Stimulated activated naive B cell treated with anti-CD40 and anti-IgM and Interleukin-4, amounts not matched to agents 10 μg/mL and 1 μg/mL and 100 μg/mL, for 72 hours (primary cell): Measurements from ENCODE around the gene PGF.
A peak's percentile ranks its signal among the peaks of the same experiment; 100 is the strongest.

Source experiments
- ATAC-seq, 2 donors: fragments of 150-1000 bp; cut with Tn5 transposase; replicated peaks; 2 replicates each; pipeline ENCODE4 v1.10.0; 2021; ENCODE audit warnings: moderate library complexity in 1 of 2
- DNase-seq: peaks from one replicate; pipeline ENCODE4 v3.0.0; 2021
- H3K27ac Mint-ChIP-seq: one replicate; pipeline ENCODE4 v1.8.0; 2022; ENCODE audit warnings: mild to moderate bottlenecking, mixed read lengths
- H3K27me3 Mint-ChIP-seq, 2 donors: one replicate each; pipeline ENCODE4 v1.8.0; 2022; ENCODE audit warnings: mixed read lengths in 2 of 2
- H3K36me3 Mint-ChIP-seq, 2 donors: one replicate each; pipeline ENCODE4 v1.8.0; 2022; ENCODE audit warnings: mixed read lengths in 2 of 2, mild to moderate bottlenecking in 1 of 2
- H3K4me1 Mint-ChIP-seq, 2 donors: one replicate each; pipeline ENCODE4 v1.8.0; 2022; ENCODE audit warnings: mixed read lengths in 2 of 2, mild to moderate bottlenecking in 1 of 2
- H3K4me3 Mint-ChIP-seq, 2 donors: one replicate each; pipeline ENCODE4 v1.8.0; 2022; ENCODE audit warnings: mild to moderate bottlenecking in 2 of 2, mixed read lengths in 2 of 2, moderate library complexity in 1 of 2
- H3K9me3 Mint-ChIP-seq, 2 donors: one replicate each; pipeline ENCODE4 v1.8.0; 2022; ENCODE audit warnings: mixed read lengths in 2 of 2, mild to moderate bottlenecking in 1 of 2

The PGF gene

DNA sequence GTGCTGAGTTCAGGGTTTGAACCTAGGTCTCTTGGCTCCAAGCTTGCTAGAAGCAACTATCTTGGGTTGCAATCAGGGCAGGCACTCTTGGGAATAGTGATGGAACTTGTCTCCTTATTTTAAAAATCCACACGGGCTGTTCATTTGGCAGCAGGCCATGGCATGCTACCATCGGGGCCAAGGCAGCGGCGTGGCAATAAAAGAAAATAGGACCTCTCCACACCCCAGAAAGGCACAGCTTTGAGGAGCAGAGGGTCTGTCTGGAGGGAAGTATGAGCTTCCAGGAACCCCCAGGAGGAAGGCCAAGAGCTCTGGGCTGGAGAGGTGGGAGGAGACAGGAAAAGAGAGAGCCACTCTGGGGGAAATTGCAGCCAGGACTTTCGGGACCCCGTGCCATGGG is 47.7 kb downstream of the PGF start:
- Mint-ChIP-seq H3K27me3 (no peaks in the 10 kb centered on the region), H3K36me3 (peaks cover 17 to 43% of the 10 kb centered on the region in 2 donors), H3K4me3 (no peak overlapping the region), H3K4me1 (peaks cover 16 to 17% of the 10 kb centered on the region in 2 donors), H3K27ac (peak overlapping the region; percentile 86), H3K9me3 (no peaks in the 10 kb centered on the region)
- no peak for DNase-seq
- no peak for ATAC-seq

DNA sequence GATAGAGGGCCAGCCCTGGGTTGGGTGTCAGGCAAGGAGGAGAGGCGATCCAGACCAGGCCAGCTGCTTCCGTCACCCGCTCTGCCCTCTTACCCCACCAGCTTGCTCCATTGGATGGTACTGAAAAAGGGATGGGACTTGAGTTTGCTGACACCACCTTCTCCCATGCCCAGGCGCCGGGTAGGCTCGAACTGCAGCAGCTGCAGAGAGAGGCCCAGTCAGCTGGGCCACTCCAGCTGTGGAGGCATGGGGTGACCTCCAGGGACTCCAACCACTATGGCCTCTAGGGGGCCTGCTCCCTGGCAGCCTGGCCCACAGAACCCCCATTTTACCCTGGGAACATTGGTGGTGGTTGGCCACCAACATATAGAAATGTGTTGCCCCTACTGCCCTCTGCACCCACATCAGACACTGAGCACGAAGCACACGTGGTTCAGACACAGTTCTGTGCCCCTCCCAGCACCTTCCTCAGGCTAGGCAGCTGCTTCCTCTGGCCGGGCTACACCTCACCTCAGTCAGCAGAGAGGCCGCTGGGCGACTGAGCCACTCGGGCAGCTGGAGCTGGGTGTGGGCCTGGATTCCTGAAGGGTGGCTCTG is 48.4 kb downstream of the PGF start:
- ATAC-seq, result peak; percentile 18
- Mint-ChIP-seq H3K27me3 (no peaks in the 10 kb centered on the region), H3K4me3 (no peak overlapping the region), H3K27ac (peak overlapping the region; percentile 69), H3K9me3 (no peaks in the 10 kb centered on the region), H3K36me3 (peaks cover 20 to 47% of the 10 kb centered on the region in 2 donors), H3K4me1 (peaks cover 17 to 21% of the 10 kb centered on the region in 2 donors)
- no peak for DNase-seq

DNA sequence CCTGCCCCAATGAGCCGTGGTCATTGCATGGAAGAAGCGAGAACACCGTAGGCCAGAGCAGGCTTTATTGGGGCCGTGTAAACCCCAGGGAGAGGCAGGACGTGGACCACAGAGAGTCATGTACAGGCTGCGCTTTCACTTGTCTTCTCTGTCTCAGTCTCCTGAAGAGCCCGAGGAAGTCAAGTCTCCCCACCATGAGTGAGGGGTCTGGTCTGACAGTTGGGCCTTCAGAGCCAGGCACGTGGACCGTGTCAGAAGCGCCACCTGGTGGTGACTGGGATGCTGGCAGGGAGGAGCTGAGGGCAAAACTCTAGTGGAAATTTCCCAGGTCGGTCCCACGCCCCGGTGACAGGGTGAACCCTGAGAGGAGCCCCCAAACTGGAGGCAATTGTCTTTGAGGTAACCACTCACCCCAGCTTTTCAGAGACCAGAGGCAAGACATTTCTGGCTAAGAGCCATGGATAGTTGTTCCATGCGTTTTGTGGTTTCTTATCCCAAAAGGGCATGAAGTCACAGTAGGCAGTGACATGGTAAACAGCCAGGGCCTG is 49.7 kb downstream of the PGF start:
- Mint-ChIP-seq H3K4me1 (peaks cover 17 to 21% of the 10 kb centered on the region in 2 donors), H3K9me3 (no peaks in the 10 kb centered on the region), H3K36me3 (peaks cover 22 to 47% of the 10 kb centered on the region in 2 donors), H3K27ac (peak overlapping the region; percentile 79), H3K27me3 (no peaks in the 10 kb centered on the region), H3K4me3 (no peak overlapping the region)
- ATAC-seq, result peak; percentile 69 to 73
- DNase-seq, result peak; percentile 40

DNA sequence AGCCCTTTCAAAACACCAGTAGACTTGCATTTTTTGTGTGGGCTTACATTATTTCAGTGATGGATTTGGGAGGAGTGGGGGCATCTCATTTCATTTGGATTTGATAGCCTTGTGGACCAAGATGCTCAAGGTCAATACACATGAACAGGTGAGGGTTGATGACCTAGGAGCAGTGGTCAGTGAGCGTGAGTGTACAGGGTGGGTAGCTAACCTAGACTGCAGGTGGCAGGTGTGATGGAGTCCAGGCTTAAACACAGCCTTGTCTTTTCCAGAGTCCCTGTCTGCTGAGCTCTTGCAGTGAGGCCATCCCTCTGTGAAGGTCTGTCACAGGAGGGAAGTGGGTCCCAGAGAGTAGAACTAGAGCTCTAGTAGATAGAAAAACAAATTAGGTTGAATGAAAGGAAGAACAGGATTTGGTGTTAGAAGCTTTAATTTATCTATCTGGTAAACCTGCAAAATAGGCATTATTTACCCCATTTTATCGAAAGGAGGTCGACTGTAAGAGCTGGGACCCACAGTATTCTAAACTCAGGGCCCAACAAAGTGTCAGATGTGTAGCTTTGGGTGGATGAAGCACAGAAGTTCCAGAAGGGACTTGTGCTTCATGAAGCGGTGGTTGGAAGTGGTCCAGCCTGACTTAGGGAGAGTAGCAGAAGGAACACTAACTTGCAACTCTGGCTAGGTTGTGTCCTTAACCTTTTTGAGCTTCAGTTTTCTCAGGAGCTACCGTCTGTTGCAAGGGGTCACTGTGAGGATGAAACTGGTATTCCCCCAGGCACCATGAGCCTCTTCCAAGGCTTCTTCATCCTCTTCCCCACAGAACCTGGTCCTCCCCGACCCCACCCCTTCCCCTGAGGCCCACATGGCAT is 50.5 kb downstream of the PGF start:
- Mint-ChIP-seq H3K4me3 (no peak overlapping the region), H3K27ac (peak overlapping the region; percentile 79), H3K4me1 (peaks cover 17 to 21% of the 10 kb centered on the region in 2 donors), H3K27me3 (no peaks in the 10 kb centered on the region), H3K9me3 (no peaks in the 10 kb centered on the region), H3K36me3 (peaks cover 30 to 54% of the 10 kb centered on the region in 2 donors)
- no peak for DNase-seq
- no peak for ATAC-seq

DNA sequence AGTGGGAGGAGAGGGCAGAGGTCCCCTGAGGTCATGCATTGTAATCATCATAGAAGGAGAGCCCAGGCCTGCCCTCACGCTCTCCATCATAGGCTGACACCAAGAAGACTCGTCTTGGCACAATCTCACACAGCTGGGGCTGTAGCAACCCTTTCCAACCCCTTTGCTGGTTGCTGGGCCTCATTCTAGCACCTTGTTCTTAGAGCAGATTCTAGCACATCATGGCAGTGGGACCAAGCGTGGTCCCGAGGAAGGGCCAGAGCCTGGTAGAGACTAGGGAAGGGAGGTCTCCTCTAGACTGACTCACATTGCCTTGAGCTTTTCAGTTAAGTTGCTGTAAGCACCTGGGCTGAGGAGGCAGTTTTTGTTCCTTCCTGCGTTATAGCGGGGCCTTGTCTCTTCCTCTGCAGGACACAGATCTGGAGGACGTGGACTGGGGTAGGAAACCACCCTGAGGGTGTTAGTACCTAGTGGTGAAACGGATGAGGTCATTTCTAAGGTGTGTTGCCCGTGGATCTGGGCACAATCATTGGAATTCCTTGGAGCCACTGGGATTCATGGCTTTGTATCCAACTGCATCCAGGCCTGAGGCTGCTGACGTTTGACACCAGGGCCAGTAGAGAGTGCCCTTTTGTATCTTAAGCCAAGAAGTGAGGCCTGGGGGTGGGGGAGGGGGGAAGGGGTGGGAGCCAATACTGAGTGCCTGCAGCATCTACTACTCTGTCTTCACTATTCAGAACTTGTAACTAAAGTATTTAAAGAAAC is 52.3 kb downstream of the PGF start:
- no peak for DNase-seq
- Mint-ChIP-seq H3K4me1 (peaks cover 17 to 19% of the 10 kb centered on the region in 2 donors), H3K4me3 (no peak overlapping the region)

DNA sequence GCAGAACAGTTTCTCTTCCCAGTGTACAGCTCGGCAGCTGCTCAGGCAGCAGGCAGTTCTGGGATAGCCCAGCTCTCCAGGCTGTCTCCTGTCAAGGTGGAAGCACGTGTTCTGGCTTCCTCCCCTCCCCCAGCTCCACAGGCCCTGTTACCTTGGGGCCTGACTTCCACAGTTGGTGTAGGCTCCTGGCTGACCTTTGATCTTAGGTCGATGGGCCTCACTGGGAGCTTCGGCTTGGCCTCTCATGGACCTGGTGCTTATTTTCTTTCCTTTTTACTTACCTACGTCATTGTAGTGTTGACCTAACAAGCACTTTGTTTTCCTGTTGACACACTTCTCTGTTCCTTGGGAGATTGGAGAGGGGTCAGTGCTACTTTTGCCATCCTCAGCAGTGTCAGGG is 56.7 kb downstream of the PGF start:
- no peaks in the 10 kb centered on the region for H3K27me3 Mint-ChIP-seq
- ATAC-seq (no peak), DNase-seq (no peak)
- H3K27ac Mint-ChIP-seq, result peak overlapping the region; percentile 80
- H3K36me3 Mint-ChIP-seq, result peaks cover 54 to 72% of the 10 kb centered on the region in 2 donors
- no peaks in the 10 kb centered on the region for H3K9me3 Mint-ChIP-seq
- no peak overlapping the region for H3K4me3 Mint-ChIP-seq
- peaks cover 12 to 17% of the 10 kb centered on the region in 2 donors for H3K4me1 Mint-ChIP-seq

More for the DNA sequence above, 52.3 kb downstream of the PGF start:
- Mint-ChIP-seq H3K27me3 (no peaks in the 10 kb centered on the region), H3K27ac (peak overlapping the region; percentile 83), H3K9me3 (no peaks in the 10 kb centered on the region), H3K36me3 (peaks cover 42 to 65% of the 10 kb centered on the region in 2 donors)
- ATAC-seq, result no peak

DNA sequence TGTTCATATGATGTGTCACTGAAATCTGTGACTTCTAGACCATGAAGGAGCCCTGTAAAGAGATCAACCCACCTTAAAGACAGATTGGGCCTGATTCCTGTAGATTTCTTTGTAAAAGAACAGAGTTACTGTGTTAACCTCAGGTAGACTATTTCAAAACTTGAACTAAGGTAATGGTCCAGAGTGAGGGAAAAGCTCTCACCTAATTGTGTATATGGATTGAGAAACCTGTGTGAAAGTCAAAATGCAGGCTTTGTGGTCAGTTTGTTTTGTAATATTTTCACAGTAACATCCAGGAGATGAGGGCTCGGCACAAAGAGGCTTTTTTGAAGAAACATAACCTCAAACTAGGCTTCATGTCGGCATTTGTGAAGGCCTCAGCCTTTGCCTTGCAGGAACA is 57.3 kb downstream of the PGF start:
- Mint-ChIP-seq H3K27me3 (no peaks in the 10 kb centered on the region), H3K36me3 (peaks cover 58 to 74% of the 10 kb centered on the region in 2 donors), H3K27ac (no peak overlapping the region), H3K9me3 (no peaks in the 10 kb centered on the region), H3K4me3 (no peak overlapping the region), H3K4me1 (peaks cover 17 to 19% of the 10 kb centered on the region in 2 donors)
- ATAC-seq, result no peak
- DNase-seq, result no peak

DNA sequence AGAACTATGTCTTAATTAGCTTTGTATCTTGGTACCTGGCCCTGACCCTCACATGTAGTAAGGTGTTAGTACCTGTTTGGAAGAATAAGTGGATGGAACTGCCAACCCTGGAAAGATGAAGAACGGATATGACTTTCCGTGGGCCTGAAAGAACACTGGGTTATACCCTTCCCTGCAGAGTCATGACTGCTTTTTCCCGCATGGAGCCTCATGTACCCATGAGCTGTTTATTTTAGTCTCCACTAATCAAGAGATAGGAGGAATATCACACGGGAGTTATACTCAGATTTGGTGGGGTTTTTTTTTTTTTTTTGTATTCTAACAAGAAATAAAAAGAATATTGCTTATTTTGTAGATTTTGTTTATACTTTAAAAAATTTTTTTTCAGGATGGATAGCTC is 57.8 kb downstream of the PGF start:
- ATAC-seq, result no peak
- DNase-seq, result no peak
- peaks cover 58 to 74% of the 10 kb centered on the region in 2 donors for H3K36me3 Mint-ChIP-seq
- no peak overlapping the region for H3K4me3 Mint-ChIP-seq
- H3K27me3 Mint-ChIP-seq, result no peaks in the 10 kb centered on the region
- peaks cover 17 to 19% of the 10 kb centered on the region in 2 donors for H3K4me1 Mint-ChIP-seq
- no peaks in the 10 kb centered on the region for H3K9me3 Mint-ChIP-seq
- H3K27ac Mint-ChIP-seq, result peak overlapping the region; percentile 14

DNA sequence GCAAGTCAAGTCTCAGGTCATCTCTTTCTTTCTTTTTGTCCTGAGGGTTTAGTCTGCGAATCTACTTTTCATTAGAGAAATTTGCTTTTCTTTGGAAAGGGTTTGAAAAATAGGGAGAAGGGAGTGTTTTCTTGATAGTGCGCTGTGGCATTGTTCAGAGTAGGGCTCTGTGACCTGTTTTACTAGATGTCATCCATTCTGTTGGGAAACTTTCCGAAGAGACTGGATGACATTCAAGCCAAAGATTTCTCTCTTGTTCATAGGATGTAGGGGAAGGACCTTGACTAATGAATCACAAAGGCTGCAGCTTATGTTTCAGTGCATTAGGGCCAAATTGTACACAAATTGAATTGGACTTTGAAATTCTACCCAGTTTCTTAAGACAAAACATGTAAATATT is 59.0 kb downstream of the PGF start:
- H3K9me3 Mint-ChIP-seq, result no peaks in the 10 kb centered on the region
- H3K27me3 Mint-ChIP-seq, result no peaks in the 10 kb centered on the region
- H3K4me1 Mint-ChIP-seq, result peaks cover 21 to 26% of the 10 kb centered on the region in 2 donors
- H3K4me3 Mint-ChIP-seq, result no peak overlapping the region
- H3K27ac Mint-ChIP-seq, result no peak overlapping the region
- peaks cover 58 to 76% of the 10 kb centered on the region in 2 donors for H3K36me3 Mint-ChIP-seq
- ATAC-seq (no peak), DNase-seq (no peak)

DNA sequence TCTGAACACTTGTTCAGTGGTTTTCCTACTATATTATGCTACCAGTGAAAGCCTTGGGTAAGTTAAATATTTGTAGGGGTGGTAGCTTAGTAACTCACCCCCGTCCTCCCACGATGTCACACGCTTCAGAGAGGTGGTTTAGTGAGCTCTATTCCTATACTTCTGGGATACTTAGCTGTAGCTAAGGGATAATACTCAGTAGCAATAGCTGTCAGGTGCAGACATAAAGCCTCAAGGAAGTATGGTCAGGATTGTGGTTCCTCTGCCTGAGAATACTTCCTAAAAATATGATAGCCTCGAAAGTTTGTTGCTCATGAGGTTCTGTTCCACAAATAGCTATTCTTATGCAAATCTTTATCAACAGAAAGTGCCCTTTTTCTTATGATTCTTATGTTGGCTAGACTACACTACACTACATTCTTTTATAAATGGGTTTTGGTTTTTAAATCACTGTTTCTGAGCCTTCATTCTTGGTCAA is 61.7 kb downstream of the PGF start:
- Mint-ChIP-seq H3K27me3 (no peaks in the 10 kb centered on the region), H3K4me1 (peaks cover 23 to 26% of the 10 kb centered on the region in 2 donors), H3K27ac (peak overlapping the region; percentile 86), H3K4me3 (peak overlapping the region; percentile 31 to 56), H3K36me3 (peaks cover 51 to 63% of the 10 kb centered on the region in 2 donors), H3K9me3 (no peaks in the 10 kb centered on the region)
- DNase-seq (no peak), ATAC-seq (peak; percentile 60 to 73)

DNA sequence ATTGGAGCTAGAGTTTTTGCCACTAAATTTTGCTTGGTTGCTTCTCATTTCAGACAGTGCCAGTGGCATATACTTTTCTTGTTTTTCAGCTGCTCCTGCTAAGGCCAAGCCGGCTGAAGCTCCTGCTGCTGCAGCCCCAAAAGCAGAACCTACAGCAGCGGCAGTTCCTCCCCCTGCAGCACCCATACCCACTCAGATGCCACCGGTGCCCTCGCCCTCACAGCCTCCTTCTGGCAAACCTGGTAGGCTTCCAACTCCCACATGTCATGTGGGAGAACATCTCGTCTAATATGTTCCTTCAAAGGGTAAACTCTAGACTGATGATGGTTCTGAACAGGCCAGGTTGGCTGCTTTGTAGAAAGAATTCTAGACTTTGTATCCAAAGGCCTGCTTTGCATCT is 62.7 kb downstream of the PGF start:
- no peak for DNase-seq
- Mint-ChIP-seq H3K27me3 (no peaks in the 10 kb centered on the region), H3K4me3 (peak overlapping the region in 1 of 2 donors; percentile 2), H3K9me3 (no peaks in the 10 kb centered on the region), H3K27ac (peak overlapping the region; percentile 65), H3K36me3 (peaks cover 49 to 54% of the 10 kb centered on the region in 2 donors), H3K4me1 (peaks cover 24 to 26% of the 10 kb centered on the region in 2 donors)
- peak; percentile 47 to 57 for ATAC-seq

DNA sequence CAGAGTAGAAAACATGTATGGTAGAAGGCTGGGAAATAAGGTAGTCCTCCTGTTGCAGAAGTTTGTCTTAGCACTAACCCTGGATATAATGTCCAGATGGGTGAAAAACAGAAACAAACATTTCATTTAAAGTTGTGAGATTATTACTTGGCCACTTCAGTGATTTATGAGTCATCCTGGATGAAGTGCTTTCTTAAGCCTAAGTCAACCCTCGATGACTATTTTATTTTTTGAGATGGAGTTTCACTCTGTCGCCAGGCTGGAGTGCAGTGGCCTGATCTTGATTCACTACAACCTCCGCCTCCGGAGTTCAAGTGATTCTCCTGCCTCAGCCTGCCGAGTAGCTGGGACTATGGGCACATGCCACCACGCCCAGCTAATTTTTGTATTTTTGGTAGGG is 63.5 kb downstream of the PGF start:
- Mint-ChIP-seq H3K27me3 (no peaks in the 10 kb centered on the region), H3K36me3 (peaks cover 45 to 48% of the 10 kb centered on the region in 2 donors), H3K27ac (no peak overlapping the region), H3K9me3 (no peaks in the 10 kb centered on the region), H3K4me1 (peaks cover 25 to 26% of the 10 kb centered on the region in 2 donors), H3K4me3 (no peak overlapping the region)
- ATAC-seq, result no peak
- DNase-seq, result no peak
